GM19324 (cell line): ENCODE measurements around the gene PCBP2.
A peak's percentile ranks its signal among the peaks of the same experiment; 100 is the strongest.

Experiments
- ATAC-seq: cut with Tn5 transposase; IDR thresholded peaks from one replicate; pipeline ENCODE4 v1.9.1; 2021; ENCODE audit warnings: mild to moderate bottlenecking, moderate library complexity; ENCODE audit not compliant: unreplicated experiment, low FRiP score

The PCBP2 gene

DNA sequence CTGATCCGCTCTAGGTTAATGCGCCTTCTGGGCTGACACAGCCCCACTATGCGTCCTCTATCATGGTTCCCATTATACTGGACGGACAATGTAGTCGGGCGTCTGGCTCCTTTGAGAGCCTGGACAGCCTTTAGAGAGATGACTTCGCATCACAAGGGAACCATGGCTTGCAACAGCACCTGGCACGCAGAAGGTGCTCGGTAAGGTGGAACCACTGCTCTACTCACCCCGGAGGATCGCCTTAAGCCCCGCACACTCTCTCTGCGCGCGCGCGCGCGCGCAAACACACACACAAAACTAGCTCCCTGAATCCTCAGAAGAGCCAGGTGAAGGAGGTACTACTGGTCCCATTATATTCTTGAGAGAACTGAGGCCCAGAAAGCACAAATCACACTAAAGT, 40.3 kb downstream of the PCBP2 start:
- no peak for ATAC-seq

DNA sequence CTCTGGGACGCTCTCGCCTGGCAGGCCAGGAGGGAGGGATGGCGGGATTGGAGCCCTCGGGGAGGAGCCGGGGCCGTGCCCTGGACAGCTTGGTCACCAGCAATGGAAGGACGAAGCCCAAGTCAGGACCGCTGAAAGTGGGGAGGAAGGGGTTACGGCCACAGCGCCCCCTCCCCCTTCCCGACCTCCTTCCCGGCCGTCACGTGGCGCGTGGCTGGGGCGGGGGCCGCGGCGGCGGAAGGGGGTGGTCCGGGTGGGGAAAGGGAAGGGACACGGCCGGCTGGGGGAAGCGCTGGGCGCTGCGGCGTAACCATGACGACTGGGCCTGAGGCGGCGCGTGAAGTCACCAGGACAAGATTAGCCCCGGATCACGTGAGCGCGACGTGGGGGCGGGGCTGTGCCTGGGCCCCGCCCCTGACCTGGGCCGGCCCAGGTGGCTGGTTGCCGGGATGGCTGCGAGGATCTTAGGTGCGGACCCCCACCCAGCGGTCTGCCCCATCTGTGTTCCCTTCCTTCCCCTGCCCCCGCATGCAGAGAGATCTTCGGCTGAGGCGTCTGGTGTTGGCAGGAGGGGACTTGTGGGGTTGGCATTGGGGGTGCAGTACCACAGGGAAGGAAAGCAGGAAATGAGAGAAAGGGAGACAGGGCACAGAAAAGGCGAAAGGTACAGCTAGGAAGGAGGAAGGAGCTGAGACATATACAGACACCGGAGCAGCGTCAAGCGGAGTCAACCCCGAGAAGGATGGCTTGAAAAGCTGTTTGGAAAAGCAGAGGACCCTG, 41.1 kb downstream of the PCBP2 start:
- ATAC-seq: peak; percentile 89

- ATAC-seq: no peak
Observed at GRCh38 chr12:53493610-53494391, 41.9 kb downstream of the PCBP2 start.

DNA sequence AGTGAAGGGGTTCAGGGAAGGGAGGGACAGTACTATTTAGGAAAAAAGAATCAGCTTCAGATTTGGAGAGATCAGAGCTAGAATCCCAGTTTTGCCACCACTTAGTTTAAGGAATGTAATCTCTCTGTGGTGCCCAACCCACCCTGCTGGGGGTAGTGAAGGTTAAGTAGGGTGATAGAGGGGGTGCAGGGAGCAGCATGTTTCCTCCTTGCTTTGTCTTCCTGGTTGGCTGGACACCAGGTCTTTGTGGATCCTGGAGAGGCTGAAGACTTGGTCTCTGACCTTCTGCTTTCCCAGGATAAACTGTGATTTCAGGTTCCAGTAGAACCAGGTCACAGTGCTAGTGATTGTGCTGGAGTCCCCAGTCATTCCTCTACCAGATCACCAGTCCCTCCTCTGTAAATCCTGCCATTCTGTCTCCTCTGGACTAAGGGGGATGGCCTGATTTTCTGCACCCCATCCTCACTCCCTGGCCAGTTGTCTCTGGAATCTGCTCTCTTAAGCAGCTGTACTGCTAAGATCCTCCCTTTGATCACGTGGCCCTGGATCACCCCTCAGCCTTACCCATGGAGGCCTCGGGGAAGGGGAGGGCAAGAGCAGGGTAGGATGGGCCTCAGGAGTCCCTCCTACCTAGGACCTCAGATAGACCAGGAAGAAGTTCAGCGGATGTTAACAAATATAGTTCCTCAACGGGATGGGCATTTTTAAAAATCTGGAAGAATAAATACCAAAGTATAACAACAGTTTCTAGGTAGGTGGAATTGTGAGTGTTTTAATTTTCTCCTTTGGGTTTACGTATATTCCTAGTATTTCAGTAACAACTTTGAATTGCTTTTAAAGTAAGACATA, 44.2 kb downstream of the PCBP2 start:
- ATAC-seq: no peak

DNA sequence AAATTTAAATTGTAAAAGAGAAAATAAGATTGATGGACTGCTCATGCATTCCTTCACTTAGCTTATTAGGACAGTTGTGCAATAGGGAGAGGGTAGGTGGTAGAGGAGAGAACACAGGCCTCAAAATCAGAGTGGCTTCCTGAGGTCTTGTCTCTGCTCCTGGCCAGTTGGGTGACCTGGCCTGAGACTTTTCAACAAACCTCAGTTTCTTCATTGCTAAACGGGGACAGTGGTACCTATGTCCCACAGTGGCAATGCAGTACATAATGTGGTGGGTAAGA, 44.8 kb downstream of the PCBP2 start:
- ATAC-seq: no peak

DNA sequence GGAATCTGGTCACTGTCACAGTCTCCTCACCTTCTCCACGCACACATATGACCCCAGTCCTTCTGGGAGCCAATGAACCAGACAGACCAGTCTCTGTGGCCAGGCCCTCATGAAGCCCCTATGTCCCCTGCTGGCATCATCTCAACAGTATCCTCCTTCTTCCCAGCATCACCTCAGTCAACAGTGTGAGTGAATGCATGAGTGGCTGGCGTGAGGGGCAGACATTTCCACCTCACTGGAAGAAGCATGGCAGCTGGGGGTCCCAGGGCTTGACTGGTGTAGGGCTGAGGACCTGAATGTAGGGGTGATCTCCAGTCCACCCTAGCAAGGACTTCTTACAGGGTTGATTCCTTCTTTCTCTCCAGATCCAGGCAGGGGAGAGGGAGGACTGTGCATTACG, 45.6 kb downstream of the PCBP2 start:
- ATAC-seq: no peak

DNA sequence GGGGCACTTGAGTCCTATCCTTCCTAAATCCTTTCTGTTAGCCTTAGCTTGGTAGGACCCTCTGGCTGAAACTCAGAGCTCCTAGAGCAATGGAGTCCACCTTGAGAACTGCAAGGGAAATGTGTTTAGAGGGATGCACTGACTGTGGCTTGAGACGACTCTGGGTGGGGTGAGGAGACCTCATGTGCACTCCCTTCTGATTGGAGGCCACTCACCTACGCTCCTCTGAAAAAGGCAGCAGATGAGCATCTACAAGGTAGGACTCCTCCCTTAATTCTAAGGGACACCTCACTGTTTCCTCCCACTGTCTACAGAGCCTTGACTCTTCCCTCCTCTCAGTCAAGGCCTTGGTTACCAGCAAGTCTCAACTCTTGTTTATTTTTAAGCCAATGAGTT, 46.3 kb downstream of the PCBP2 start:
- no peak for ATAC-seq

DNA sequence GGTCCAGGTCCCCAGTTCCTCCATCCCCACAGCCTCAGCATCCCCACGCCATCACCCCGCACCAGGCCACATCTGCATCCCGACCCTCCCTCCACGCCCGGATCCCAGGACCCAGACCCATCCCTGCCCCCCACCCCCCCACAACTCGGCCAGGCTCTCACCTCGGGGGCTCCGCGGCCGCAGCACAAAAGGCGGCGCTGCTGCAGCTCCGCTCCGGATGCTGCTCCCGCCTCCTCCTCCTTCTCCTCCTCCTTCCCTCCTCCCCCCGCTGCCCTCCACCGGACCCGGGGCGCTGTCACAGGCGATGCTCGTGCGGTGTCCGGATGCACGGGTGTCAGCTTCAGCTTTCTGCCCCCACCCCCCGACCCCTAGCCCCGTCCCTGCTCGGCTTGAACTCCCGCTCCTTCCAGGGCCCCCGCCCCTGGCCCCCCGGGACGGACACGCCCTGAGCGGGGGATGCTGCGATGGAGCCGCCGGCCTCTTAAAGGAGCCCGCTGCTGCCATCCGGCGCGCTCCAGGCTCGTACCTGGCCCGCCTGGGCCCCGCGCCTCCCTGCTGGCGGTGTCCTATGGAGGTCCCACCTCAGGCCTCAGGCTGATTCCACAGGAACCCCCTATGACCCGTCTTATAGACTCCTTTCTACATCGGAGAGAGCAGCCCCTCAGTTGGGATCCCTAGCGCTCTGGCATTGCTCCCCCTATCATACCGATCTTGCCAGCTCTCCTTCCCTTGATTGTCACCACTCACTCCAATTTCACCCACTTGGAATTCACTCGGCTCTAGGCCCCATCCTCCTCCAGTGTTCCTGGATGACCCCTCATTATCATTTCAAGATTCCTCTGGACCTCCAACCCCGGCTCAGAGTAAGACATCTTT, 47.6 kb downstream of the PCBP2 start, which contains the start of gene MAP3K12:
Gene MAP3K12 (minus strand): TSS at position 193 of the 876 bp plus-strand sequence. CDS start 12,067 bp downstream, outside the sequence.
- no peak for ATAC-seq

- no peak for ATAC-seq
Observed at GRCh38 chr12:53500142-53500775, 48.4 kb downstream of the PCBP2 start.

GRCh38 chr12:53500776-53501614, 49.1 kb downstream of the PCBP2 start, which contains the start of gene TARBP2:
Gene TARBP2 (plus strand): TSS chr12:53501283. CDS start chr12:53501409, 126 bp downstream.
- ATAC-seq: peak; percentile 86

DNA sequence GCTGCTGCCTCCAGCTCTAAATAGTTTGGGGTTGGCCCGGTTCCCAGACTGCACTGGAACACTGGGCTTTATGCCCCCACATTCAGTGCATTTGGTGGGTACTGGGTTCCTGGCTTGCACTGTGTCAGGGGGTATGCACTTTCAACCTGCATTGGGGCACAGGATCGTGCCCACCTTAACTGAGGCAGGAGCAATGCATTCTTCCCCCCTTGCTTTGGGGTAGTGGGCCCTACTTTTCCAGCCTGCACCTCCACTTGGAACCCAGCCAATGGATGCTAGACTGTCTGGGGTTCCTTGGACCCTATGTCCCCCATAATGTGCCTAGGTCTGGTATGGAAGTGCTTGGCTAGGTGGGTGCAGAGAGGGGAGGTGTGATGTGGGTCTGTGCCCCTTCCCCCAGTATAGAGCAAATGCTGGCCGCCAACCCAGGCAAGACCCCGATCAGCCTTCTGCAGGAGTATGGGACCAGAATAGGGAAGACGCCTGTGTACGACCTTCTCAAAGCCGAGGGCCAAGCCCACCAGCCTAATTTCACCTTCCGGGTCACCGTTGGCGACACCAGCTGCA, 49.8 kb downstream of the PCBP2 start:
- no peak for ATAC-seq

DNA sequence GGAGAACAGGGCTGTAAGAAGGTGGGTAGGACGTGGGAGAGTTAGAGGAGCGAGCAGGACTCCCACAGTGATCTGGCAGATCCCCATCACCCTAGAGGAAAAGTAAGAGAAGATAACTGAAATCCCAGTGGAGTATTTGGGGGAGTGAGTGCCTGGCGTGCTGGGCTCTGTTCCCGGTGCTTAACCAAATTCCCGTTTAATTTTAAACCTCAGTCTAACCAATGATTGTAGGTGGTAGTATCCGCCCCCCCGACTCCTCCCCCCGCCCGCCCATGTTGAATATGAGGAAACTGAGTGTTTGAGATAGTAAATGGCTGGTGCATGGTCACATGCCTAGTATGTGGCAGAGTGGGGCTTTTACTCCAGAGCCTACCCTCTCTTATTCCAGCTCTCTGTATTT, 50.4 kb downstream of the PCBP2 start:
- ATAC-seq: no peak

DNA sequence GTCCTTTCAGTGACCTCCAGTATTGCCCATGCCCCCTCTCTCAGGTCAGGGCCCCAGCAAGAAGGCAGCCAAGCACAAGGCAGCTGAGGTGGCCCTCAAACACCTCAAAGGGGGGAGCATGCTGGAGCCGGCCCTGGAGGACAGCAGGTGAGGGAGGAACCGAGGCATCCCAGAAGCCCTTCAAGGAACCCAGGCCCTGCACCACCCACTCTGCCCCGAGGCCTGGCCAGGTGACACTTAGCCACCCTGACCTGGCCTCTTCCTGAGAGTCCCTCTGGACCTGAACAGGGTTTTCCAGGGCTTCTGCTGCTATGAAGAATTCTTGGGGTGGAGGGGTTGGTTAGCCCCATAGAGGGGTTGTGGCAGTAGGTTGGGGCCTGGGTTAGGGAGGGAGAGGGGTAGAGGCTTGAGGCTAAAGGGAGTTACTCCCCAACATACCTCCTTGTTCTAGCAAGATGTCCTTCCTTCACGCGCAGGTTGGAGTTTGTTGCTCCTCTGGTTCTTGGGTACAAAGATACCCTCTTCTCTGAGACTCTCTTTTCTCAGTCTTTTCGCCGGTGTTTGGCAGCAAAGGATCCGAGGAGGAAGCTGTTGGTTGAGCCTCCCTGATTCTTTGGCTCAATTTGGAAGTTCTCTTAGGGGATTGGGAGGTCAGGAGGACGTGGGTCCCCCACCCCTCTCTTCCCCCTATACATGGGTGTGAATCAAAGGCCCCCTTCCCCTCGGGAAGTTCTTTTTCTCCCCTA, 51.3 kb downstream of the PCBP2 start:
- ATAC-seq: no peak

- ATAC-seq: no peak
Observed at GRCh38 chr12:53504004-53504920, 52.4 kb downstream of the PCBP2 start.

- ATAC-seq: no peak
Observed at GRCh38 chr12:53505086-53505485, 53.2 kb downstream of the PCBP2 start.

- no peak for ATAC-seq
Observed at GRCh38 chr12:53505555-53506449, 53.9 kb downstream of the PCBP2 start.
